Left ventricle myocardium inferior (tissue), 1 donor: ENCODE measurements around the gene TUBAL3. TPM values are rescaled to one million over a fixed set of nuclear protein-coding genes. Genes with fewer than 3 reads are reported as not detected.
A peak's percentile ranks its signal among the peaks of the same experiment; 100 is the strongest.

Experiments
- DNase-seq: peaks from one replicate; pipeline ENCODE4 v3.0.0-alpha.2; 2020
- H3K27ac ChIP-seq: fragments of 200-600 bp; replicated peaks from 2 replicates; pipeline ENCODE4 v1.8.0; 2021
- H3K27me3 ChIP-seq: fragments of 200-600 bp; 2 replicates; pipeline ENCODE4 v1.8.0; 2021; ENCODE audit warnings: low read depth
- H3K36me3 ChIP-seq: fragments of 200-600 bp; 2 replicates; pipeline ENCODE4 v1.8.0; 2021
- H3K4me1 ChIP-seq: fragments of 200-600 bp; 2 replicates; pipeline ENCODE4 v1.8.0; 2021
- H3K4me3 ChIP-seq: fragments of 200-600 bp; 2 replicates; pipeline ENCODE4 v1.8.0; 2021; ENCODE audit warnings: mild to moderate bottlenecking, moderate library complexity
- H3K9me3 ChIP-seq: fragments of 200-600 bp; replicated peaks from 2 replicates; pipeline ENCODE4 v1.8.0; 2021
- intact Hi-C: fragments of 100-400 bp; cut with micrococcal nuclease; formaldehyde crosslinking; loops from one replicate; pipeline ENCODE4 v1.11.0; 2022
- total RNA-seq: library from RNA; stranded (reverse); fragmentation: NEBNext Ultra II Directional; extraction: Animal tissue kit (Norgen Biotek cat#: 25700); gene quantifications from one replicate; pipeline ENCODE4 v1.2.1, GENCODE V29; 2021
- TF ChIP-seq, protein P1 (sequence below): fragments of 200-600 bp; IDR thresholded peaks from 2 replicates; pipeline ENCODE4 v1.8.0; 2021; ENCODE audit warnings: antibody characterized with exemption, mild to moderate bottlenecking, borderline replicate concordance
- donor health status: DM: no; HTN: yes; CAD: no; lungs with severe emphysema.

The TUBAL3 gene
- total RNA-seq, 1 donor from 2014 or later, result 0.36 TPM

DNA sequence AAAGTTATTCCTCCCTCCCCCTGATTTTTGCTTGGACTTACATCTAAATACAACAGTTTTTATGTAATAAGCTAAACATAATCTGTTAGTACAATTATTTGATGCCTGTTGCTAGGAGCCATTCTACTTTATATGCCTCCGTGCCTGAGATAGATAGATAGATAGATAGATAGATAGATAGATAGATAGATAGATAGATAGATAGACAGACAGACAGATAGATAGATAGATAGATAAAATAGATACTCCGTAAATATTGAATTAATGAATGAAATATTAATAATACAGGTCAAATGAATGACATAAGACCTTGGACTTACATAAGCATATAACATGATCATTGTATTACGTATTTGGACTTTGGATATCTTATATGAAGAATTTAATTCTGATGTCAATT lies 30.7 kb upstream of the TUBAL3 start:
- Histone ChIP-seq H3K27me3 (no peaks in the 10 kb centered on the region), H3K27ac (no peak overlapping the region), H3K4me3 (no peak overlapping the region), H3K36me3 (peaks cover 7% of the 10 kb centered on the region), H3K4me1 (peaks cover 5% of the 10 kb centered on the region), H3K9me3 (peaks cover 6% of the 10 kb centered on the region)
- DNase-seq, result no peak
- TF ChIP-seq, protein P1, sequence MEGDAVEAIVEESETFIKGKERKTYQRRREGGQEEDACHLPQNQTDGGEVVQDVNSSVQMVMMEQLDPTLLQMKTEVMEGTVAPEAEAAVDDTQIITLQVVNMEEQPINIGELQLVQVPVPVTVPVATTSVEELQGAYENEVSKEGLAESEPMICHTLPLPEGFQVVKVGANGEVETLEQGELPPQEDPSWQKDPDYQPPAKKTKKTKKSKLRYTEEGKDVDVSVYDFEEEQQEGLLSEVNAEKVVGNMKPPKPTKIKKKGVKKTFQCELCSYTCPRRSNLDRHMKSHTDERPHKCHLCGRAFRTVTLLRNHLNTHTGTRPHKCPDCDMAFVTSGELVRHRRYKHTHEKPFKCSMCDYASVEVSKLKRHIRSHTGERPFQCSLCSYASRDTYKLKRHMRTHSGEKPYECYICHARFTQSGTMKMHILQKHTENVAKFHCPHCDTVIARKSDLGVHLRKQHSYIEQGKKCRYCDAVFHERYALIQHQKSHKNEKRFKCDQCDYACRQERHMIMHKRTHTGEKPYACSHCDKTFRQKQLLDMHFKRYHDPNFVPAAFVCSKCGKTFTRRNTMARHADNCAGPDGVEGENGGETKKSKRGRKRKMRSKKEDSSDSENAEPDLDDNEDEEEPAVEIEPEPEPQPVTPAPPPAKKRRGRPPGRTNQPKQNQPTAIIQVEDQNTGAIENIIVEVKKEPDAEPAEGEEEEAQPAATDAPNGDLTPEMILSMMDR, result no peak
- intact Hi-C loops, result no loop called here

DNA sequence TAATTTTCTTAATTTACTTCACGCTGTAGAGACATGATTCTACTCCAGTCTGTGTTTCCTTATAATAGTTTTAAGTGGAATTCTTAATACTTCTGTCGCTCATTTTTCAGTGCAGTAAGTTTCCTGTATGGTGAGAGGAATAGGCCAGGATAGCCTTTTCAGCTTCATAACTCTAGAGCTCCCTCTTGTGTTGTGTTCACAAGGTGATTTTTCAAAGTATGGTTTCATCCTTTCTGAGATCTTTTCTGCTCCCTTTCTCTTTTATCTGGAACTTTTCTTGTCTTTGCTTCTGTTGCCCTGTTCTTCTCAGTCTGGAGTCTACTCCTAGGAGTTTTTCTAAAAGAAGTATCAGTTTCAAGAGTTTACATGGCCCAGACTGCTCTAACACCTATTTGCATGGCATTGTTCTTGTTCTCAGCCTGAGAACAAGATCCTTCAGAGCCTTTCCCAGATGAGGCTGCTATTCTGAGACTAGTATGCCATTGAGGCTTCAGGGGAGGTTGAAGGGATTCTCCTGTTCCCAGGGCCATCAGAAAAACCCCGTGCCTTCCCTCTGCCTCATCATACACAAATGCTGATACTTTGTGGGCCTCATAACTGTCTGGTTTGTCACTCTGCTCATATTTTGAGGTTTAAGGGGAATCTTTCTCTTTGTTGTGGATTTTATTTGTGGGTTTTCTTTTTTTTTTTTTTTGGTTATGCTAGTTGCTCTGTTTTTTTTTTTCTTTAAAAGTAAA lies 29.6 kb upstream of the TUBAL3 start:
- peaks cover 9% of the 10 kb centered on the region for H3K36me3 ChIP-seq
- no peak overlapping the region for H3K4me3 ChIP-seq
- intact Hi-C loops, result no loop called here
- H3K27me3 ChIP-seq, result no peaks in the 10 kb centered on the region
- peaks cover 5% of the 10 kb centered on the region for H3K4me1 ChIP-seq
- H3K9me3 ChIP-seq, result peaks cover 6% of the 10 kb centered on the region
- no peak overlapping the region for H3K27ac ChIP-seq
- TF ChIP-seq, protein P1, result peak; percentile 76
- no peak for DNase-seq

DNA sequence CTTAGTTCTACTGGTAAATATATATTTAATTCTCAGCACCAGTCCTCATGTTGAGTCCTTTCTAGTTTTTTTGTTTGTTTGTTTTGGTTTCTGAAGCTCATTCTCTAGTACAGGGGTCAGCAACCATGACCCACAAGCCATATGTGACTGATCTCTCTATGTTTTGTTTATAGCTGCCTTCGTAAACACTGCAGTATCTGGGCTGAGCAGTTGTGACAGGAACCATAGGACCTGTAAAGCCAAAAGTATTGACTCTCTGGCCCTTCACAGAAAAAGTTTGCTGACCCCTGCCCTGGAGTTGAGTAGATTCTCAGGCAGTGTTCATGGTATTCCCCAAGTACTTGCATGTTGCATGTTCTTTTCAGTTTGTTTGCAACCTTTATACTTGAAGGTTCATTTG lies 28.6 kb upstream of the TUBAL3 start:
- peaks cover 9% of the 10 kb centered on the region for H3K36me3 ChIP-seq
- intact Hi-C loops, result no loop called here
- no peak overlapping the region for H3K27ac ChIP-seq
- no peak overlapping the region for H3K4me3 ChIP-seq
- TF ChIP-seq, protein P1, result no peak
- peaks cover 5% of the 10 kb centered on the region for H3K4me1 ChIP-seq
- peaks cover 6% of the 10 kb centered on the region for H3K9me3 ChIP-seq
- no peaks in the 10 kb centered on the region for H3K27me3 ChIP-seq
- DNase-seq, result no peak

DNA sequence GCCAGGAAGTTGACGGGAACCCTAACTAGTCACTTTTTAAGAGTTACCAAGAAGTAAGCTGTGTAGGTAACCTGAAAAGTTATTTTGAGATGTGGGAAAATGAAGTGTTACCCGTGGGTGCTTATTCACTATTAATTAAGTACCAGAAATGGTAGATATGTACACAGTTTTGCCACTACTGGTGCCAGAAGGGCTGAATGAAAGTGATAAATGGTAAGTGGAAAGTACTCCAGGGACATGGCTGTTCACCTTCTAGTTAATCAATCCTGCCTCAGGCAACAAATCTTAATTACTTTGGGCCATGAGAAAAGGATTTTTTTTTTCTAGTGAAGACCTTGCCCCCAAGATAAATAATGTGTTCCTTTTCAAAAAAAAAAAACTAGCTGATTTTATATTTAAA lies 23.5 kb upstream of the TUBAL3 start:
- no peak overlapping the region for H3K4me3 ChIP-seq
- intact Hi-C loops, result no loop called here
- peaks cover 6% of the 10 kb centered on the region for H3K9me3 ChIP-seq
- peak overlapping the region; percentile 17 for H3K27ac ChIP-seq
- no peaks in the 10 kb centered on the region for H3K27me3 ChIP-seq
- peaks cover 5% of the 10 kb centered on the region for H3K4me1 ChIP-seq
- DNase-seq, result no peak
- H3K36me3 ChIP-seq, result peaks cover 9% of the 10 kb centered on the region
- TF ChIP-seq, protein P1, result no peak

DNA sequence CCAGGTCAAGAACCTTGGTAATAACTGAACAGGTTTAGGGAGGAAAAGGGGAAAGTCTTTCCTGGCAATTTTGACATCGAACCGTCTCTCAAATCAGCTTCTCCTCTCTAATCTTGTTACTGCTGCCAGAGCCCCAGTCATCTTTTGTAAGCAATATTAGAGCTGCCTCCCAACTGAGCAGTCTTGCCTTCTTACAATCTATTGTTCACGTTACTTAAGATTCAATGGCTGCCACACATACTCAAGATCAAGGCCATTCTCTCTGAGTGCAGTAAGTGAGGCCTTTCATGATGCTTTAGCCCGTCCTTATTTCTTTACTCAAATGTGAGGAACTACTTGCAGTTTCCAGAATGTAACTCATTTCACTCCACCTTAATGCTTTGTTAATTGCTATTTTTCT lies 20.1 kb upstream of the TUBAL3 start:
- Histone ChIP-seq H3K9me3 (no peaks in the 10 kb centered on the region), H3K4me3 (no peak overlapping the region), H3K27me3 (no peaks in the 10 kb centered on the region), H3K4me1 (peaks cover 5% of the 10 kb centered on the region), H3K36me3 (no peaks in the 10 kb centered on the region), H3K27ac (no peak overlapping the region)
- no peak for DNase-seq
- intact Hi-C loops, result no loop called here
- TF ChIP-seq, protein P1, result no peak
